GM12878 (cell line): ENCODE measurements around the gene IFI30. TPM values are rescaled to one million over a fixed set of nuclear protein-coding genes. Genes with fewer than 3 reads are reported as not detected.

Experiments used
- ATAC-seq: fragments of 200-7000 bp; cut with Tn5 transposase; 3 replicates; pipeline ENCODE4 v1.9.1; 2020; ENCODE audit warnings: mild to moderate bottlenecking, moderate library complexity
- BruUV-seq: library from RNA; stranded (reverse); fragments of 400-500 nt; replicated peaks from 2 replicates; lab custom pipeline; 2021; lab: Mats Ljungman, UMichigan
- CTCF ChIA-PET: fragments of 300-600 bp; sonication (Branson Sonifier 250); formaldehyde crosslinking; extraction: SDS; loops from one replicate; lab custom pipeline; 2021; ENCODE audit warnings: inconsistent platforms; lab: Yijun Ruan, JAX
- POLR2A ChIA-PET: fragments of 350-600 bp; formaldehyde crosslinking; extraction: SDS; loops from one replicate; lab custom pipeline; 2021; ENCODE audit warnings: inconsistent platforms; lab: Charles Lee
- RAD21 ChIA-PET: fragments of 300-600 bp; sonication (Branson Sonifier 250); formaldehyde crosslinking; loops from one replicate; lab custom pipeline; 2023; ENCODE audit warnings: antibody characterized with exemption; ENCODE audit not compliant: unreplicated experiment; lab: Charles Lee
- SMC1A ChIA-PET: fragments of 300-600 bp; sonication (Branson Sonifier 250); formaldehyde crosslinking; loops from one replicate; lab custom pipeline; 2023; ENCODE audit not compliant: unreplicated experiment, uncharacterized antibody; lab: Charles Lee
- DNase-seq: peaks from one replicate; pipeline ENCODE4 v3.0.0-alpha.2; 2011; ENCODE audit warnings: low read depth, low spot score
- FAIRE-seq: peaks from 3 replicates; lab custom pipeline; 2011; peaks lifted over from hg19 to GRCh38; lab: Jason Lieb, UNC
- H2AFZ ChIP-seq: 2 replicates; pipeline ENCODE4 v1.6.0; 2011; ENCODE audit warnings: low read depth, low read length, control low read depth; ENCODE audit not compliant: control insufficient read depth
- H3K27ac ChIP-seq: 2 replicates; pipeline ENCODE4 v1.5.1; 2011; ENCODE audit warnings: control low read depth; ENCODE audit not compliant: control insufficient read depth, insufficient read depth
- H3K27me3 ChIP-seq, 2 experiments: replicated peaks in 1 of 2; 2 replicates each; pipeline versions ENCODE4 v1.6.0 to v1.6.1; 2011; ENCODE audit warnings: low read length in 1 of 2; ENCODE audit not compliant: control insufficient read depth in 2 of 2, insufficient read depth in 2 of 2
- H3K36me3 ChIP-seq, 2 experiments: 2 replicates each; pipeline ENCODE4 v1.5.1; 2011; ENCODE audit warnings: low read length in 1 of 2; ENCODE audit not compliant: control insufficient read depth in 2 of 2, insufficient read depth in 2 of 2
- H3K4me1 ChIP-seq: 2 replicates; pipeline ENCODE4 v1.6.1; 2011; ENCODE audit warnings: mild to moderate bottlenecking, low read length, moderate library complexity, mixed read lengths; ENCODE audit not compliant: control insufficient read depth, insufficient read depth
- H3K4me2 ChIP-seq: 2 replicates; pipeline ENCODE4 v1.6.0; 2011; ENCODE audit warnings: control low read depth; ENCODE audit not compliant: control insufficient read depth, insufficient read depth
- H3K4me3 ChIP-seq: fragments of 200-600 bp; sonication (generic); 2 replicates; pipeline ENCODE4 v1.5.1; 2016
- H3K79me2 ChIP-seq: 2 replicates; pipeline ENCODE4 v1.6.0; 2011; ENCODE audit warnings: low read length; ENCODE audit not compliant: control insufficient read depth, insufficient read depth
- H3K9ac ChIP-seq: 2 replicates; pipeline ENCODE4 v1.8.0; 2011; ENCODE audit warnings: low read length, control low read depth, mixed read lengths; ENCODE audit not compliant: control insufficient read depth, insufficient read depth
- H3K9me3 ChIP-seq: replicated peaks from 3 replicates; pipeline ENCODE4 v1.5.1; 2011; ENCODE audit warnings: mild to moderate bottlenecking, low read length; ENCODE audit not compliant: control insufficient read depth, insufficient read depth
- H4K20me1 ChIP-seq: 2 replicates; pipeline ENCODE4 v1.6.0; 2011; ENCODE audit not compliant: control insufficient read depth, insufficient read depth
- BACH1 ChIP-seq: fragments of 450-650 bp; IDR thresholded peaks from 2 replicates; pipeline ENCODE4 v1.6.1; 2017; ENCODE audit warnings: mild to moderate bottlenecking, borderline replicate concordance
- CREM ChIP-seq: IDR thresholded peaks from 2 replicates; pipeline ENCODE4 v1.6.1; 2014; ENCODE audit warnings: antibody characterized with exemption, low read depth
- JUNB ChIP-seq: IDR thresholded peaks from 2 replicates; pipeline ENCODE4 v1.6.1; 2016; ENCODE audit warnings: antibody characterized with exemption, mild to moderate bottlenecking
- MEF2B ChIP-seq: fragments of 450-650 bp; IDR thresholded peaks from 2 replicates; pipeline ENCODE4 v1.6.1; 2018; ENCODE audit warnings: mild to moderate bottlenecking, moderate library complexity; ENCODE audit not compliant: partially characterized antibody, poor library complexity, severe bottlenecking
- MTA3 ChIP-seq: IDR thresholded peaks from 2 replicates; pipeline ENCODE4 v1.6.1; 2012; ENCODE audit warnings: low read length, inconsistent platforms, borderline replicate concordance
- NFYB ChIP-seq: IDR thresholded peaks from 2 replicates; pipeline ENCODE4 v1.6.1; 2011; ENCODE audit warnings: low read depth, mild to moderate bottlenecking, low read length, improper control_type of control experiment, moderate library complexity; ENCODE audit not compliant: insufficient read depth
- NR2C1 ChIP-seq: fragments of 450-650 bp; IDR thresholded peaks from 2 replicates; pipeline ENCODE4 v1.6.1; 2017; ENCODE audit warnings: antibody characterized with exemption, mild to moderate bottlenecking, moderate library complexity
- POLR2A ChIP-seq: IDR thresholded peaks from 2 replicates; pipeline ENCODE4 v1.6.1; 2011; ENCODE audit warnings: low read depth, mild to moderate bottlenecking, low read length
- POLR2AphosphoS2 ChIP-seq: IDR thresholded peaks from 2 replicates; pipeline ENCODE4 v1.6.1; 2011; ENCODE audit warnings: low read depth, mild to moderate bottlenecking, low read length, improper control_type of control experiment, moderate library complexity
- SMAD5 ChIP-seq: IDR thresholded peaks from 2 replicates; pipeline ENCODE4 v1.6.1; 2016; ENCODE audit warnings: antibody characterized with exemption, low read depth
- SREBF1 ChIP-seq: IDR thresholded peaks from 2 replicates; pipeline ENCODE4 v1.6.1; 2012; ENCODE audit warnings: mild to moderate bottlenecking, low read length
- SRF ChIP-seq, 2 experiments: IDR thresholded peaks; 2 replicates each; pipeline ENCODE4 v1.6.1; 2011; ENCODE audit warnings: low read depth in 2 of 2, low read length in 2 of 2, mild to moderate bottlenecking in 1 of 2, moderate library complexity in 1 of 2
- STAT3 ChIP-seq: IDR thresholded peaks from 2 replicates; pipeline ENCODE4 v1.6.1; 2011; ENCODE audit warnings: low read depth, low read length, improper control_type of control experiment
- SUZ12 ChIP-seq: fragments of 200-600 bp; sonication (generic); IDR thresholded peaks from one replicate; pipeline ENCODE4 v1.6.1; 2018; ENCODE audit warnings: antibody characterized with exemption, mild to moderate bottlenecking; ENCODE audit not compliant: unreplicated experiment
- YBX1 ChIP-seq: fragments of 450-650 bp; IDR thresholded peaks from 2 replicates; pipeline ENCODE4 v1.6.1; 2016; ENCODE audit warnings: antibody characterized with exemption
- ZNF384 ChIP-seq: IDR thresholded peaks from 2 replicates; pipeline ENCODE4 v1.6.1; 2012; ENCODE audit warnings: low read depth, mild to moderate bottlenecking, low read length, improper control_type of control experiment, borderline replicate concordance
- WGBS: methylation state at CpG from one replicate; pipeline ENCODE4 v1.1.6; 2016; ENCODE audit warnings: low lambda C conversion rate; ENCODE audit not compliant: insufficient replicate concordance, insufficient coverage; ENCODE audit errors: missing lambda C conversion rate; 5-methylcytosine and 5-hydroxymethylcytosine counted together
- in situ Hi-C: fragments of 300-500 bp; cut with MboI; formaldehyde crosslinking; loops from 9 replicates; pipeline ENCODE4 v1.14.3; 2018; ENCODE audit warnings: mixed read lengths
- intact Hi-C: fragments of 100-400 bp; cut with micrococcal nuclease; formaldehyde crosslinking; loops from one replicate; pipeline ENCODE4 v1.14.2; 2022; ENCODE audit not compliant: unreplicated experiment
- polyA plus RNA-seq, 11 experiments: library from polyadenylated mRNA; depleted of rRNA in 4 of 11; unstranded in 6 of 11; stranded (reverse) in 5 of 11; fragments of >200 nt; fragmentation: Nextera tagmentation in 4 of 11; fragmentation: Illumina TruSeq in 1 of 11; extraction: Ambion mirVana in 4 of 11; extraction: Trizol in 1 of 11; gene quantifications; 1 replicate in 1 of 11; 2 replicates in 10 of 11; pipeline versions ENCODE4 v1.2.1 to v1.2.3, GENCODE V29; 2011 to 2016; ENCODE audit warnings: inconsistent platforms in 2 of 11, missing spikeins in 2 of 11, low read depth in 1 of 11
- total RNA-seq, 4 experiments: library from RNA; depleted of rRNA in 3 of 4; stranded (reverse); fragments of >200 nt in 3 of 4; fragmentation: Illumina TruSeq in 1 of 4; extraction: Trizol in 1 of 4; gene quantifications; 2 replicates each; pipeline versions ENCODE4 v1.2.1 to v1.2.3, GENCODE V29; 2013 to 2021
- TF ChIP-seq, protein P1 (sequence below): fragments of 450-650 bp; formaldehyde crosslinking; IDR thresholded peaks from 2 replicates; pipeline ENCODE4 v1.5.0; 2022; ENCODE audit warnings: mild to moderate bottlenecking, missing genetic modification characterization
- TF ChIP-seq, protein P2 (sequence below): fragments of 450-650 bp; IDR thresholded peaks from 2 replicates; pipeline ENCODE4 v1.6.1; 2017; ENCODE audit warnings: mild to moderate bottlenecking, low read depth, inconsistent platforms; ENCODE audit not compliant: poor library complexity, severe bottlenecking
- TF ChIP-seq, protein P3 (sequence below), 3 experiments: IDR thresholded peaks in 2 of 3; conservative IDR thresholded peaks in 1 of 3; 2 replicates each; pipeline ENCODE4 v1.5.1; 2011; ENCODE audit warnings: low read depth in 3 of 3, low read length in 3 of 3, mild to moderate bottlenecking in 3 of 3, control low read depth in 2 of 3, moderate library complexity in 2 of 3, inconsistent platforms in 1 of 3, mixed read lengths in 1 of 3; ENCODE audit not compliant: control insufficient read depth in 2 of 3, insufficient read depth in 1 of 3; ENCODE audit errors: extremely low read depth in 1 of 3

Gene IFI30
- total and polyA plus RNA-seq, 10 of the 15 experiments (the other 5 are each of a cell fraction or from before 2014, with no cell fraction given) = 221 to 1,112 (median 451) TPM

DNA sequence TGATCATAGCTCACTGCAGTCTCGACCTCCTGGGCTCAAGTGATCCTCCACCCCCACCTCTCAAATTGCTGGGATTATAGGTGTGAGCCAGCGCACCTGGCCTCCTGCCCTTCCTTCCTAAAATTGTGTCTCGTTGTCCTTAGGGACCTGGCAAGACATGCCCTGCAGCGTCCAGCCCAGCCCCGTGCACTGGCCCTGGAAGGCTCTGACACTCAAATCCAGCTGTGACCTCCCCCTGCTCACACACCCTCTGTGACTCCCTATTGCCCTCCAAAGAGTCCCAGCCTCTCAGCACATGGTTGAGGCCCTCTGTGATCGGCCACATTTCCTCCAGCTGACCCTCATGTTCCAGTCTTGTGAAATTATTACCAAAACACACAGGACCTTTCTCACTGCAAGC is 24.3 kb downstream of the IFI30 start:
- Histone ChIP-seq H2AFZ (no peak overlapping the region), H3K27ac (no peak overlapping the region), H3K4me1 (peaks cover 8% of the 10 kb centered on the region), H3K79me2 (peaks cover 11% of the 10 kb centered on the region), H3K27me3 (no peaks in the 10 kb centered on the region), H4K20me1 (no peaks in the 10 kb centered on the region), H3K4me2 (no peak overlapping the region), H3K36me3 (peaks cover 5 to 20% of the 10 kb centered on the region in 2 experiments; a peak in 3 of 4 replicates), H3K9ac (no peak overlapping the region), H3K4me3 (no peak overlapping the region), H3K9me3 (no peaks in the 10 kb centered on the region)
- no TSS peak for BruUV-seq
- in situ Hi-C loops = no loop called here
- no peak for FAIRE-seq
- TF ChIP-seq MTA3 (no peak), CREM (no peak), POLR2A (no peak), YBX1 (no peak), SRF (IDR thresholded peaks at IDR 0.05; ENCODE audit: low read depth in 2 of 2, low read length in 2 of 2) (no peak), JUNB (no peak), SUZ12 (no peak), STAT3 (no peak), ZNF384 (no peak), SREBF1 (no peak), SMAD5 (no peak), MEF2B (no peak), BACH1 (no peak), NFYB (no peak), POLR2AphosphoS2 (no peak), NR2C1 (no peak)
- TF ChIP-seq, protein P1, sequence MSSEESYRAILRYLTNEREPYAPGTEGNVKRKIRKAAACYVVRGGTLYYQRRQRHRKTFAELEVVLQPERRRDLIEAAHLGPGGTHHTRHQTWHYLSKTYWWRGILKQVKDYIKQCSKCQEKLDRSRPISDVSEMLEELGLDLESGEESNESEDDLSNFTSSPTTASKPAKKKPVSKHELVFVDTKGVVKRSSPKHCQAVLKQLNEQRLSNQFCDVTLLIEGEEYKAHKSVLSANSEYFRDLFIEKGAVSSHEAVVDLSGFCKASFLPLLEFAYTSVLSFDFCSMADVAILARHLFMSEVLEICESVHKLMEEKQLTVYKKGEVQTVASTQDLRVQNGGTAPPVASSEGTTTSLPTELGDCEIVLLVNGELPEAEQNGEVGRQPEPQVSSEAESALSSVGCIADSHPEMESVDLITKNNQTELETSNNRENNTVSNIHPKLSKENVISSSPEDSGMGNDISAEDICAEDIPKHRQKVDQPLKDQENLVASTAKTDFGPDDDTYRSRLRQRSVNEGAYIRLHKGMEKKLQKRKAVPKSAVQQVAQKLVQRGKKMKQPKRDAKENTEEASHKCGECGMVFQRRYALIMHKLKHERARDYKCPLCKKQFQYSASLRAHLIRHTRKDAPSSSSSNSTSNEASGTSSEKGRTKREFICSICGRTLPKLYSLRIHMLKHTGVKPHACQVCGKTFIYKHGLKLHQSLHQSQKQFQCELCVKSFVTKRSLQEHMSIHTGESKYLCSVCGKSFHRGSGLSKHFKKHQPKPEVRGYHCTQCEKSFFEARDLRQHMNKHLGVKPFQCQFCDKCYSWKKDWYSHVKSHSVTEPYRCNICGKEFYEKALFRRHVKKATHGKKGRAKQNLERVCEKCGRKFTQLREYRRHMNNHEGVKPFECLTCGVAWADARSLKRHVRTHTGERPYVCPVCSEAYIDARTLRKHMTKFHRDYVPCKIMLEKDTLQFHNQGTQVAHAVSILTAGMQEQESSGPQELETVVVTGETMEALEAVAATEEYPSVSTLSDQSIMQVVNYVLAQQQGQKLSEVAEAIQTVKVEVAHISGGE (CRISPR knock-in tag) = no peak
- TF ChIP-seq, protein P2, sequence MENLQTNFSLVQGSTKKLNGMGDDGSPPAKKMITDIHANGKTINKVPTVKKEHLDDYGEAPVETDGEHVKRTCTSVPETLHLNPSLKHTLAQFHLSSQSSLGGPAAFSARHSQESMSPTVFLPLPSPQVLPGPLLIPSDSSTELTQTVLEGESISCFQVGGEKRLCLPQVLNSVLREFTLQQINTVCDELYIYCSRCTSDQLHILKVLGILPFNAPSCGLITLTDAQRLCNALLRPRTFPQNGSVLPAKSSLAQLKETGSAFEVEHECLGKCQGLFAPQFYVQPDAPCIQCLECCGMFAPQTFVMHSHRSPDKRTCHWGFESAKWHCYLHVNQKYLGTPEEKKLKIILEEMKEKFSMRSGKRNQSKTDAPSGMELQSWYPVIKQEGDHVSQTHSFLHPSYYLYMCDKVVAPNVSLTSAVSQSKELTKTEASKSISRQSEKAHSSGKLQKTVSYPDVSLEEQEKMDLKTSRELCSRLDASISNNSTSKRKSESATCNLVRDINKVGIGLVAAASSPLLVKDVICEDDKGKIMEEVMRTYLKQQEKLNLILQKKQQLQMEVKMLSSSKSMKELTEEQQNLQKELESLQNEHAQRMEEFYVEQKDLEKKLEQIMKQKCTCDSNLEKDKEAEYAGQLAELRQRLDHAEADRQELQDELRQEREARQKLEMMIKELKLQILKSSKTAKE = no peak
- TF ChIP-seq, protein P3, sequence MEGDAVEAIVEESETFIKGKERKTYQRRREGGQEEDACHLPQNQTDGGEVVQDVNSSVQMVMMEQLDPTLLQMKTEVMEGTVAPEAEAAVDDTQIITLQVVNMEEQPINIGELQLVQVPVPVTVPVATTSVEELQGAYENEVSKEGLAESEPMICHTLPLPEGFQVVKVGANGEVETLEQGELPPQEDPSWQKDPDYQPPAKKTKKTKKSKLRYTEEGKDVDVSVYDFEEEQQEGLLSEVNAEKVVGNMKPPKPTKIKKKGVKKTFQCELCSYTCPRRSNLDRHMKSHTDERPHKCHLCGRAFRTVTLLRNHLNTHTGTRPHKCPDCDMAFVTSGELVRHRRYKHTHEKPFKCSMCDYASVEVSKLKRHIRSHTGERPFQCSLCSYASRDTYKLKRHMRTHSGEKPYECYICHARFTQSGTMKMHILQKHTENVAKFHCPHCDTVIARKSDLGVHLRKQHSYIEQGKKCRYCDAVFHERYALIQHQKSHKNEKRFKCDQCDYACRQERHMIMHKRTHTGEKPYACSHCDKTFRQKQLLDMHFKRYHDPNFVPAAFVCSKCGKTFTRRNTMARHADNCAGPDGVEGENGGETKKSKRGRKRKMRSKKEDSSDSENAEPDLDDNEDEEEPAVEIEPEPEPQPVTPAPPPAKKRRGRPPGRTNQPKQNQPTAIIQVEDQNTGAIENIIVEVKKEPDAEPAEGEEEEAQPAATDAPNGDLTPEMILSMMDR (IDR thresholded peaks at IDR 0.05 in 2 of 3, conservative IDR thresholded peaks at IDR 0.05 in 1 of 3; ENCODE audit: control insufficient read depth in 2 of 3, extremely low read depth in 1 of 3, insufficient read depth in 1 of 3, low read depth in 3 of 3, low read length in 3 of 3) = no peak
- CTCF ChIA-PET = no interaction called here
- no peak for ATAC-seq
- no peak for DNase-seq
- SMC1A ChIA-PET = interaction anchor here (1.0 kb wide), 1 partner anchor 21 kb away, joined by 3 read pairs; no protein-coding TSS in a partner anchor
- POLR2A ChIA-PET = interaction anchor here (0.6 to 0.7 kb wide), 2 partner anchors 18 to 91 kb away, joined by 3 read pairs; no protein-coding TSS in a partner anchor
- intact Hi-C loops = no loop called here
- WGBS = 75% methylated on average over 6 of the region's 6 CpGs
- RAD21 ChIA-PET = no interaction called here
